BLaER1 (cell line): ENCODE measurements around the gene TMEM80.
A peak's percentile ranks its signal among the peaks of the same experiment; 100 is the strongest.

Source experiments
- H3K27ac ChIP-seq: shearing (Covaris generic); formaldehyde crosslinking; 2 replicates; pipeline ENCODE4 v1.8.1; 2022
- H3K27me3 ChIP-seq: shearing (Covaris generic); formaldehyde crosslinking; 2 replicates; pipeline ENCODE4 v1.8.1; 2022
- H3K36me3 ChIP-seq: shearing (Covaris generic); formaldehyde crosslinking; 2 replicates; pipeline ENCODE4 v1.8.1; 2022
- H3K4me1 ChIP-seq: shearing (Covaris generic); formaldehyde crosslinking; 2 replicates; pipeline ENCODE4 v1.8.1; 2022
- H3K4me2 ChIP-seq: shearing (Covaris generic); formaldehyde crosslinking; 2 replicates; pipeline ENCODE4 v1.8.1; 2022
- H3K4me3 ChIP-seq: shearing (Covaris generic); formaldehyde crosslinking; 2 replicates; pipeline ENCODE4 v1.8.1; 2022
- H3K9ac ChIP-seq: shearing (Covaris generic); formaldehyde crosslinking; 2 replicates; pipeline ENCODE4 v1.8.1; 2022
- H3K9me3 ChIP-seq: shearing (Covaris generic); formaldehyde crosslinking; 2 replicates; pipeline ENCODE4 v1.8.1; 2022
- H4K20me1 ChIP-seq: shearing (Covaris generic); formaldehyde crosslinking; 2 replicates; pipeline ENCODE4 v1.8.1; 2022
- Cebpa-rat ChIP-seq: shearing (Covaris generic); IDR thresholded peaks from 2 replicates; pipeline ENCODE4 v1.8.1; 2022

Gene TMEM80

DNA sequence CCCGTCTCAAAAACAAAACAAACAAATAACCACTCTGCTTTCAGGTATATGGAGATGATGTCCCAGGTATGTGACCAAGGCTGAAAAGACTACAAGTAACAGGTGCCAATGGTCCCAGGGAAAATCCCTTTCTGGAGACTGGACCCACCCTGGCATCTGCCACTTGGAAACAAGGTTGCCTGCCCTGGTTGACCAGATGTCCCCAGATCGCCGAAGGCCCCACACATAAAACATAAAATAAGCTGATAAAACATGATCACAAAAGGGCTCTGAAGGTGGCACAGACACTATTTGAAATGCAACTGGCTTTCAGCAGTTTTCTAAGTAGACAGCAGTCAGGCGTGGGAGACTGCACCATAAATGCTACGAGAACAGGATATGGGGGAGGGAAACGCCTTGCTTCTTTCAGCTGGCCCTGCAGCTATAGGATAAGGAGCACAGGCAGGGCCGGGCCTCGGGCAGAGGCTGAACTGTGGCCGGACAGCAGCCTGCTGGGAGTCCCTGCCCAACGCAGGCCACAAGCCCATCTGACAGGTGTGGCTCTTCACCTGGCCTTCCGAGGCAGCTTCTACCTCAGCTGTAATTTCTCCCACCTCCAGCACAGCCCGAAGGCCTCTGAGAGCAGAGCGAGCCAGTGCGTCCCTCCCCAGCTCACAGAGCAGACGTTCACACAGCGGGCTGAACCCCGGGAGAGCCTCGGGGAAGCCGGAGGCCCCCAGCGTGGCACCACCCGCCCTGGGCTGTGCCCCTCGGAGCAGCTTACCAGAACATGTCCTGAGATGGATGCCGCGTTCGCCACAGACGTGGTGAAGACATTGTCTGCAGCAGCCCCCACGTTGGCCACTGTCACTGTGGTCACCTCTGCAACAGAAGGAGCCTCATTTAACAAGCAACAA, 4.6 kb upstream of the TMEM80 start:
- Histone ChIP-seq H3K4me2 (peak overlapping the region; percentile 98), H3K27me3 (no peaks in the 10 kb centered on the region), H3K27ac (0 out of 2 replicates have a peak overlapping the region, but pooled peaks have one; percentile 0), H3K4me1 (peaks cover 65% of the 10 kb centered on the region), H3K4me3 (no peak overlapping the region), H3K9ac (no peak overlapping the region; the same call in 1 of the 2 replicates), H3K36me3 (peaks cover 56% of the 10 kb centered on the region), H4K20me1 (peaks cover 75% of the 10 kb centered on the region), H3K9me3 (no peaks in the 10 kb centered on the region)
- TF ChIP-seq Cebpa-rat, result no peak

DNA sequence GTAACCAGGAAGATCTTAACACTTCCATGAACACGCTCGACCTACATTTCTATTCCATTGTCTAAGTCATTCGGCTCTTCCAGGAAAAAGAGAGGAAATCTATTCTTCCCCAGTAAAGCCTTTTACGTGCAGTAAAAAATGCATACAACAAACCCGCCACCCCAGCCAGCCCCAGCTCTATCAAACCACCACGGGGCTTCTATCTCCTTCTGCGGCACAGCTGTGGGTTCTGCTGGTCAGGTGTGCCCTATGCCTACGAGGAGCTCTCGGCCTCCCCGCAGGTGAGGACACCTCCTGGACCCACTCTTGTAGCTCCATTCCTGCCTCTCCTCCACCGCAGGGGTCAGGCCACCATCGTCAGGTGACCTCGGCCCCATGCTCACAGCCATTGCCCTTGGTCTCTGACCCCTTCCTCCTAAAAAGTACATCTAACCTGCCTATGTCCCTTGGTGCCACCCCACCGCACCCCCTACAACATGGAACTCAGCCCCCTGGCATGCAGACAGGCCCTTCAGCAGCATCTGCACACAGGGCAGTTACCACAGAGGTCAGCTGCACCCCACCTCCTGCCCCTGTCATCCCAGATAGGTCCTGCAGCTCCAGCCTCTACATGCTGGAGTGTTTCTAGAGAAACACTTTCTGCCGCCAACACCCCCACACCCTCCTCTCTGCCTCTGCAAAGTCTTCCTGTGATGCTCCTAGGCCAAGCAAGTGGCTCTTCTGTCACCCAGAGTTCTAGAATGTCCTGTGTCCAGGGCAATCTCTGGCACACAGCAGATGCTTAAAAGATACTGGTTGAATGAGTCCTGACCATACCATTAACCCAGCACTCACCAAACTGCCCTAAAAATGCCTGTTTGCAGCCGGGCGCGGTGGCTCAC, 3.7 kb upstream of the TMEM80 start:
- Histone ChIP-seq H3K9ac (no peak overlapping the region), H3K36me3 (peaks cover 47% of the 10 kb centered on the region), H3K9me3 (no peaks in the 10 kb centered on the region), H4K20me1 (peaks cover 68% of the 10 kb centered on the region), H3K4me1 (peaks cover 72% of the 10 kb centered on the region), H3K4me3 (no peak overlapping the region), H3K4me2 (peak overlapping the region; percentile 98), H3K27ac (no peak overlapping the region), H3K27me3 (no peaks in the 10 kb centered on the region)
- TF ChIP-seq Cebpa-rat, result no peak

DNA sequence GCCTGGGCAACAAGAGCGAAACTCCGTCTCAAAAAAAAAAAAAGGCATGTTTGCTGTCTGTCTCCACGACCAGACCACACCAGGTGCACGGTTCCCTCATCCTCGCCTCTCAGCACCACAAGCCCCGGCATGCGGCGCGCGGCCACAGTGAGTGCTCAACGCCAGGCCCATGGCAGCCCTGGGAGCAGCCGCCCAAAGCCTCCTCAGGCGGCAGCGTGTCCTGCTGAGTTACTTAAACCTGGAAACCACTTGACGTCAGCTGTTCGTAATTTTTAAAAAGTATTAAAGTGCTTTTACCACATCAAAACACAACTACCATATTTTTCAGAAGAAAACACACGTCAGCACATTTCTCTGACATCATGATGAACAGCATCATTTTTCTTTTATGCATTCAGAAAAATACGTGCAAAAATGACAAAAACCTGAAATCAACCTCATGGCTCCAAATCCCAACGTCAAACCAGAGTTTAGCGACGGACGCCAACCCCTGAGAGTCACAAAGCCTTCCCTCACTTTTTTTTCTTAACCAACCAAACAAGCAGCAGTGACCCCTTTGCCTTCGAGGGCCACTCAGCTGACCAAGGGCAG, 2.7 kb upstream of the TMEM80 start:
- Histone ChIP-seq H4K20me1 (peaks cover 65% of the 10 kb centered on the region), H3K4me2 (peak overlapping the region; percentile 98), H3K9me3 (no peaks in the 10 kb centered on the region), H3K9ac (peak overlapping the region; percentile 66), H3K27me3 (no peaks in the 10 kb centered on the region), H3K36me3 (peaks cover 37% of the 10 kb centered on the region), H3K4me3 (peak overlapping the region; percentile 91), H3K4me1 (peaks cover 77% of the 10 kb centered on the region), H3K27ac (peak overlapping the region; percentile 54)
- TF ChIP-seq Cebpa-rat, result no peak

DNA sequence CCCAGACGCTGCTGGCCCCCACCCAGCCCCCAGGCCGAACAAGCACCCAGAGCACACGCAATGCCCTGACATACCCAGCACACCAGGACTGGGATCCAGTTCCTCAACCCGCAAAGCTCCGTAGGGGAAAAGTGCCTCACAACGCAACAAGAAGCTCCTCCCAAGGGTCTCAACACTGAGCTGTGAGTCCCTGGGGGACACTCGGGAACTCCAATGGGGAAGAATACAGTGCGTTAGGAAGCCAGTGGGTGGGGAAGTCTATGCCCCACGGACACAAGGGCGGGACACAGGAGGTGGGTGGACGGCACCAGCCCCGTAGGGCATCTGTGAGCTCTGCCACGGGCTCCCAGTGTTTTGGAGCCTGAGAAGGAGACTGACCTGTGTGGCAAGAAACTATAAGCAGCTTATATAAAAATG, 2.2 kb upstream of the TMEM80 start:
- Histone ChIP-seq H3K9me3 (no peaks in the 10 kb centered on the region), H3K9ac (peak overlapping the region; percentile 66), H3K4me2 (peak overlapping the region; percentile 98), H3K4me3 (peak overlapping the region; percentile 91), H4K20me1 (peaks cover 65% of the 10 kb centered on the region), H3K27ac (peak overlapping the region; percentile 54), H3K36me3 (peaks cover 32% of the 10 kb centered on the region), H3K4me1 (peaks cover 77% of the 10 kb centered on the region), H3K27me3 (no peaks in the 10 kb centered on the region)
- TF ChIP-seq Cebpa-rat, result no peak

DNA sequence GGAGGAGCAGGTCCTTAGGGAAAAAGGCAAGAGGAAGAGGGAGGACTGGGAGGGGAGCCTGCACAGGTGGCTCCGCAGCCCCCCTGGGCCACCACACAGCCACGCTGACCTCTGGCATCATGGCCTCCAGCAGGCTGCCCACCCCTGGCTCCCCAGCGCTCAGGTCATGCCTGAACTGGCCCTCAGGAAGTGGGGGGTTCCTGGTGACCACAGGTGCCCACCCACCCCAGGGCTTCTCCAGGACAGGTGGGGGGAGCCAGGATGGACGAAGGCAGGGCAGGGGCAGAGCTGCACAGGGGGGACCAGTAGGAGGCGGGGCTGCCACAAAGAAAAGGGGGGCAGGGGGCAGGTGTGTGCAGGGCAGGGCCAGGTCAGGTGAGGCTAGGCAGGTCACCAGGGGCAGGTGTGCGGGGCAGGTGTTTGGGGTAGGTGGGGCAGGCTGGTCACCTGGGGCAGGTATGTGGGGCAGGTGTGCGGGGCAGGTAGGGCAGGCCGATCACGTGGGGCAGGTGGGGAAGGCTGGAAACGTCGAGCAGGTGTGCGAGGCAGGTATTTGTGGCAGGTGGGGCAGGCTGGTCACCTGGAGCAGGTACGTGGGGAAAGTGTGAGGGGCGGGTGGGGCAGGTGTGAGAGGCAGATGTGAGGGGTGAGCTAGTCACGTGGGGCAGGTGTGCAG, 1.6 kb upstream of the TMEM80 start:
- peaks cover 77% of the 10 kb centered on the region for H3K4me1 ChIP-seq
- H3K9me3 ChIP-seq, result no peaks in the 10 kb centered on the region
- H3K36me3 ChIP-seq, result peaks cover 26% of the 10 kb centered on the region
- peak overlapping the region; percentile 54 for H3K27ac ChIP-seq
- peak overlapping the region; percentile 66; the same call in 1 of the 2 replicates for H3K9ac ChIP-seq
- TF ChIP-seq Cebpa-rat, result no peak
- peaks cover 65% of the 10 kb centered on the region for H4K20me1 ChIP-seq
- peak overlapping the region; percentile 98 for H3K4me2 ChIP-seq
- H3K4me3 ChIP-seq, result peak overlapping the region; percentile 91
- H3K27me3 ChIP-seq, result no peaks in the 10 kb centered on the region

DNA sequence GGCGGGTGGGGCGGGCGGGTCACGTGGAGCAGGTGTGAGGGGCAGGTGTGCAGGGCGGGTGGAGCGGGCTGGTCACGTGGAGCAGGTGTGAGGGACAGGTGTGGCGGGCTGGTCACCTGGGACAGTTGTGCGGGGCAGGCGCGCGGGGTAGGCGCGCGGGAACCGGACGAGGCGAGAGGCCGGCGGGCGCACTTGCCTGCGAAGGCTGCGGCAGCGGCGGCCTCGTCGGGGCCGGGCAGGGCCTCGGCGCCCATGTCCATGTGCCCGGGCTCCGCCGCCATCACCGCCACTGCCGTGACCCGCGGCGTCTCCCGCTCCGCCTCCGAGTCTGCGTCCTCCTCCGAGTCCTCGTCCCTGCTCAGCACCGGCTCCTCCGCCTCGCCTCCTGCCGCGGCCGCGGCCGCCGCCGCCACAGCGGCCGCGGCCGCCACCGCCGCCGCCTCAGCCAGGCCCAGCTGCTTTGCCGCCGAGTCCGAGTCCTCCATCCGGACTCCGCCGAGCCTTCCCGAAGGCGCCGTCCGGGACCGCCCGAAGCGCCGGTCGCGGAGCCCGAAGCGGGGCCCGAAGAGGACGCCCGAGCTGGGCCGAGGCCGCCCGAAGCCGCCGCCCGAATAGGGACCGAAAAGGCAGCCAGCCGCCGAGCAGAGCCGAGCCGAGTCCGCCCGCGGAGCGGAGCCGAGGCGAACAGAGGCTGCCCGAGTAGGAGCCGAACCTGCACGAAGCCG, 891 bp upstream of the TMEM80 start, which contains the start of gene DEAF1:
Gene DEAF1 (minus strand): TSS at position 660 of the 725 bp plus-strand sequence. CDS start 175 bp downstream, at position 485.
- Histone ChIP-seq H3K9ac (peak within 1 kb of the TSS; percentile 98), H3K4me1 (peaks cover 77% of the 10 kb centered on the region), H4K20me1 (peaks cover 65% of the 10 kb centered on the region), H3K36me3 (peaks cover 19% of the 10 kb centered on the region), H3K27ac (peak within 1 kb of the TSS; percentile 99), H3K9me3 (no peaks in the 10 kb centered on the region), H3K27me3 (no peaks in the 10 kb centered on the region), H3K4me2 (peak within 1 kb of the TSS; percentile 98), H3K4me3 (peak within 1 kb of the TSS; percentile 91)
- no peak for TF ChIP-seq Cebpa-rat

DNA sequence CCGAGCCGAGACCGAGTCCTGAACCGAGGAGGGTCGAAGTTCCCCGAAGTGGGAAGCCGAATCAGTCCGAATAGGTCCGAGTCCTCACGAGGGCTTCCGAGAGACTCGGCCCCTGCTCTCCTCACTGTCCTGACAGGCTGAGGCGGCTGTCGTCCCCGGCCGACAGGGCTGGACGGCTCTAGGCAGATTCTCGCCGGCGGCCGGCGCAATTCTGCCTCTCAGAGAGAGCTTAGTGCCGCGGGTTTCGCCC, 403 bp upstream of the TMEM80 start:
- H3K27me3 ChIP-seq, result no peaks in the 10 kb centered on the region
- H3K4me2 ChIP-seq, result peak overlapping the region; percentile 47
- peak overlapping the region; percentile 99 for H3K27ac ChIP-seq
- peaks cover 79% of the 10 kb centered on the region for H3K4me1 ChIP-seq
- no peaks in the 10 kb centered on the region for H3K9me3 ChIP-seq
- peaks cover 67% of the 10 kb centered on the region for H4K20me1 ChIP-seq
- peaks cover 16% of the 10 kb centered on the region for H3K36me3 ChIP-seq
- TF ChIP-seq Cebpa-rat, result no peak
- peak overlapping the region; percentile 98 for H3K9ac ChIP-seq
- peak overlapping the region; percentile 91 for H3K4me3 ChIP-seq

DNA sequence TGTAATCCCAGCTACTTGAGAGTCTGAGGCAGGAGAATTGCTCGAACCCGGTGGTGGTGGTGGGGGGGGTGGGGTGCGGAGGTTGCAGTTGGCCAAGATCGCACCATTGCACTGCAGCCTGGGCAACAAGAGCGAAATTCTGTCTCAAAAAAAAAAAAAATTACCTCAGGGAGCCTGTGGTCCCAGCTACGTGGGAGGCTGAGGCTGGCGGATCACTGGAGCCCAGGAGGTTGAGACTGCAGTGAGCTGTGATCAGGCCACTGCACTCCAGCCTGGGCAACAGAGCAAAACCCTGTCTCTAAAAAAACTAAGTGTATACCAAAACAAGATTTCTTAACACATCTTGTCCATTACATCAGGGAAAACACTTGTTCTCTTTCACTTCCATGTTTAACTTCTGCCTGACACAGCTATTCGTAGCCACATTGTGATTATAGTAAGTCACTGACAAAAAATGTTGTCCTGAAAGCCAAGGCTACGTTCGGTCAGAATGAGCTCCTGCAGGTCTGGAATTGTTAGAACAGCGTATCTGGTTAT, 1.4 kb downstream of the TMEM80 start:
- peak overlapping the region; percentile 91; the same call in 1 of the 2 replicates for H3K4me3 ChIP-seq
- peak overlapping the region; percentile 44; the same call in 1 of the 2 replicates for H3K9ac ChIP-seq

More for the DNA sequence above, 1.4 kb downstream of the TMEM80 start:
- TF ChIP-seq Cebpa-rat, result no peak
- peak overlapping the region; percentile 77 for H3K4me2 ChIP-seq
- peaks cover 6% of the 10 kb centered on the region for H3K36me3 ChIP-seq
- H3K27ac ChIP-seq, result peak overlapping the region; percentile 99; the same call in 1 of the 2 replicates
- no peaks in the 10 kb centered on the region for H3K27me3 ChIP-seq
- H3K4me1 ChIP-seq, result peaks cover 80% of the 10 kb centered on the region
- peaks cover 59% of the 10 kb centered on the region for H4K20me1 ChIP-seq
- peaks cover 6% of the 10 kb centered on the region; the same call in 1 of the 2 replicates for H3K9me3 ChIP-seq
